Fibroblast of gingiva (primary cell): ENCODE measurements around the gene APOBEC3B.
"Not testable (repeated sequence)": the region's sequence is repeated elsewhere in the genome, so short reads cannot be mapped to it uniquely, and the experiment has no call there.

ENCODE experiments used
- DNase-seq: peaks from one replicate; pipeline ENCODE4 v3.0.0-alpha.2; 2011; ENCODE audit warnings: low read depth

The APOBEC3B gene

GRCh38 chr22:38997518-38997917 lies 15.4 kb downstream of the APOBEC3B start:
- no peak for DNase-seq

GRCh38 chr22:39003165-39003638 lies 21.1 kb downstream of the APOBEC3B start:
- DNase-seq: peak; percentile 80

DNA sequence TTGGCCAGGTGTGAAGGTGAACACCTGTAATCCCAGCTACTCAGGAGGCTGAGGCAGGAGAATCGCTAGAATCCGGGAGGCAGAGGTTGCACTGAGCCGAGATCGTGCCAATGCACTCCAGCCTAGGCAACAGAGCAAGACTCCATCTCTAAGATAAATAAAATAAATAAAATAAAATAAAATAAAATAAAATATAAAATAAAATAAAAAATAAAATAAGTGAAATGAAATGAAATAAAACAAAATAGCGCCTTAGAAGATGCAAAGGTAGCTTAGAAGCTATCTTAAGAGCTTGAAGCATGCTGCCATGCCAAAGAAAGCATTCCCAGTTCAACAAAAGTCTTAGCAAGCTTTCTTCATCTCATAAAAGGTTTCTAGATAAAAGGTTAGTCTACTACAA lies 25.0 kb downstream of the APOBEC3B start:
- DNase-seq: no peak

GRCh38 chr22:39008271-39008850 lies 26.2 kb downstream of the APOBEC3B start:
- peak; percentile 0 for DNase-seq

DNA sequence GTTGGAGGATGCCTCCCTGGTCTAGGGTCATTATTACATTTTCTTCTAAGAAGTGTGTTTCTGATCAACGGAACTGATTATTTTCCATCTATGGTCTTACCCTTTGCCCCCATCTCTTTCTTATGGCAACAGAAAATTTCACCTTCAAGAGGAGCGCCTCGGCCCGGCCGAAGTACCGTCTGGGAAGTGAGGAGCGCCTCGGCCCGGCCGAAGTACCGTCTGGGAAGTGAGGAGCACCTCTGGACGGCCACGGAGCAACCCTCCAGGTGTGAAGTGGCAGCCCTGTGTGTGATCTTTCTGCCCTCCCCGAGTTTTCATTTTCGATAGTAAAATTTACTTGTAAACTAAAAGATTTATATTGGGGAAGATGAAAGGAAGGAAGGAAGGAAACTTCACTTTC lies 28.8 kb downstream of the APOBEC3B start:
- no peak for DNase-seq

DNA sequence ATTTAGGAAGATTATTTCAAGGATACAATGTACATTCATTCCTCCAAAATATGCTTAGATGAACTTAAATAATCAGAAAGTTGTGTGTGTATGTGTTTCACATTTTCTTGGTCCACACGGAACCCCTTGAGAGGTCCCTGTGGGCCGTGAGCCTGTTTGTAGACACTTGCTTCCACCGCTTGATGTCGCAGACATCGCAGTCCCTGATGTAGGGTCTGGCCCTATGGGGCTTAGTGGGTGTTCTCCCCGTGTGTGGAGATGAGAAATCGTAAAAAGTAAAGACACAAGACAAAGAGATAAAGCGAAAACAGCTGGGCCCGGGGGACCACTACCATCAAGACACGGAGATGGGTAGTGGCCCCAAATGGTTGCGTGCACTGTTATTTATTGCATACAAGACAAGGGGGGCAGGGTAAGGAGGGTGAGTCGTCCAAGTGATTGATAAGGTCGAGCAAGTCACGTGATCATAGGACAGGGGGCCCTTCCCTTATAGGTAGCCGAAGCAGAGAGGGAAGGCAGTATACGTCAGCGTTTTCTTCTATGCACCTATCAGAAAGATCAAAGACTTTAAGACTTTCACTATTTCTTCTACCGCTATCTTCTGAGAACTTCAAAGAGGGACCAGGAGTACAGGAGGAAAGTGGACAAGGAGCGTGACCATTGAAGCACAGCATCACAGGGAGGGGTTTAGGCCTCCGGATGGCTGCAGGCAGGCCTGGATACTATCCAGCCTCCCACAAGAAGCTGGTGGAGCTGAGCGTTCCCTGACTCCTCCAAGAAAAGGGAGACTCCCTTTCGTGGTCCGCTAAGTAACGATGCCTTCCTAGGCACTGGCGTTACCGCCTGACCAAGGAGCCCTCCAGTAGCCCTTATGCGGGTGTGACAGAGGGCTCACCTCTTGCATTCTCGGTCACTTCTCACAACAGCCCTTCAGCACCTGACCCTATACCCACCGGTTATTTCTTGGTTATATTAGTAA lies 30.7 kb downstream of the APOBEC3B start:
- DNase-seq: no peak

GRCh38 chr22:39013561-39013941 lies 31.4 kb downstream of the APOBEC3B start:
- DNase-seq: not testable (repeated sequence)

- peak; percentile 85 for DNase-seq
Observed at GRCh38 chr22:39013942-39014722, 32.0 kb downstream of the APOBEC3B start, which contains the start of gene APOBEC3C. APOBEC3C (plus strand) TSS chr22:39014257; CDS start chr22:39014363, 106 bp downstream.

- not testable (repeated sequence) for DNase-seq
Observed at GRCh38 chr22:39014723-39015121, 32.6 kb downstream of the APOBEC3B start.

- no peak for DNase-seq
Observed at GRCh38 chr22:39016592-39016991, 34.4 kb downstream of the APOBEC3B start.

GRCh38 chr22:39017596-39018365 lies 35.6 kb downstream of the APOBEC3B start:
- DNase-seq: no peak

DNA sequence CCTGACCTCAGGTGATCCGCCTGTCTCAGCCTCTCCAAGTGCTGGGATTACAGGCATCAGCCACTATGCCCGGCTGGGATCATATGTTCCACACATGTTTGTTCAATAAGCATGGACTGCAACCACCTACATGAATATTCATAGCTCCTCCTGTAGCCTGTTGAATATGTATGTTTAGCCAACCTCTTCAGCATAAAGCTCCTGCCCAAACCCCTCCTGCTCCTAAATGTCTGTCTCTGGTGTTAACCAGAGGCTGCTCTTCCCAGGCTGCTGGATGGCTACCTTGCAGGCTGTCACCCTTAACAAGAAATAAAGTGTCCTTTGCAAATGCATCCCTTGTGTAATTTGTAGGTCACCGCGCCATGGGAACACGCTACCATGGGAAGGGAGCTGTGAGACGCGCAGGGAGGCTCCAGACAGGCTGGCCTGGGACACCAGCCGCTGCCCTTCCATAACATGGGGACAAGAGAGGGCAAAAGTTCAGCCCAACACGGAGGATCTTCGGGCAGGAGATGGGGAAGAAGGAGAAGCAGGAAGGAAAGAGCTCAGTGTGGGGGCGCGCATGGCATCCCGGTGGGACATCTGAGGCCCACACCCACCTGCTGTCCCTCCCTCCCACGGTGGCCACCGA lies 38.0 kb downstream of the APOBEC3B start:
- peak; percentile 11 for DNase-seq

GRCh38 chr22:39021552-39022250 lies 39.6 kb downstream of the APOBEC3B start:
- no peak for DNase-seq

DNA sequence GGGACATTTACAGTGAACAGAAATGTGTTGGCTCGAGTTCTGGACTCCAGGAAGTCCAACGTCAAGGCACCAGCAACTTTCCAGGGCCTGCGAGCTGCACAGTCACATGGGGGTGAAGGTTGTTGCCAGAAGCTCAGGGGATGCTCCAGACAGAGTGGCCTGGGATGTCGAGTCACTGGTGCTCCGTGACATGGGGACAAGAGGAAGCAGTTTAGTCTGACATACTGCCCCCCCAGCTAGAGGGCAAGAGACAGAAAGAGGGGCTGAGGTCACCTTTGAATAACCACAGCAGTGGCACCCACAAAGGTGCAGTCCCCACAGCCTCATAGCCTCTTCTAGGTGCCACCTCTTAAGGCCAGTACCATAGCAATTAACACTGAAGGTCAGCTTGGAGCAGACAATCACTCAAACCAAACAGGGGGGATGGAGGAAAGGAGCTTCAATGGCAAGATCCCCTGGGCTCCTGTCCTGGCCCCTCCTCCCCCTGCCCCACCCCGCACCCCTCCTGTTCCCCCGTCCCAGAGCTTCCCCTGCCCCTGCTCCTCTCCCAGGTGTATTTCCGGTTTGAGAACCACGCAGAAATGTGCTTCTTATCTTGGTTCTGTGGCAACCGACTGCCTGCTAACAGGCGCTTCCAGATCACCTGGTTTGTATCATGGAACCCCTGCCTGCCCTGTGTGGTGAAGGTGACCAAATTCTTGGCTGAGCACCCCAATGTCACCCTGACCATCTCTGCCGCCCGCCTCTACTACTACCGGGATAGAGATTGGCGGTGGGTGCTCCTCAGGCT lies 42.6 kb downstream of the APOBEC3B start:
- DNase-seq: no peak

GRCh38 chr22:39026509-39027150 lies 44.5 kb downstream of the APOBEC3B start:
- DNase-seq: no peak

- no peak for DNase-seq
Observed at GRCh38 chr22:39027717-39028116, 45.6 kb downstream of the APOBEC3B start.

- no peak for DNase-seq
Observed at GRCh38 chr22:39028281-39028680, 46.1 kb downstream of the APOBEC3B start.

GRCh38 chr22:39029227-39029626 lies 47.1 kb downstream of the APOBEC3B start:
- DNase-seq: no peak

GRCh38 chr22:39030705-39031104 lies 48.6 kb downstream of the APOBEC3B start:
- no peak for DNase-seq
